ENCODE data around the gene GTF2E1.

GTF2E1 gene

DNA sequence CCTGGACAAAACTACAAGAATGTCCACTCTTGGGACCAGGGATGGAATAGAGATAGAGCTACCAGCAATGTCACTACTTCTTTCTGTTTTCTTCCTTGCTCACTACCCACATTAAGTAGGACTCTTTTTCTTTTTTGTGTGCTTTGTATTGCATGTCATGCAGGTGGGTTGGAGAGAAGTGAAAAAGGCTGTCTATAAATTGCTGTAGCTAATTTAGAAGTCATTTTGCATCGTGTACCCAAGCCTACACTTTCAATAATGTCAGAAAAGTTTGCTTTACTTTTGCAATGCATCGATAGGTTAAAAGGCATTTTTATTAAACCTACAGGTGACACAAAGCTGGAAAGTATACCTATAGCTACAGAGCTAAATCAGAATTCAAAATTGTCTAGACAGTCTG lies 58.9 kb downstream of the GTF2E1 start:
- DNase-seq = no peak

DNA sequence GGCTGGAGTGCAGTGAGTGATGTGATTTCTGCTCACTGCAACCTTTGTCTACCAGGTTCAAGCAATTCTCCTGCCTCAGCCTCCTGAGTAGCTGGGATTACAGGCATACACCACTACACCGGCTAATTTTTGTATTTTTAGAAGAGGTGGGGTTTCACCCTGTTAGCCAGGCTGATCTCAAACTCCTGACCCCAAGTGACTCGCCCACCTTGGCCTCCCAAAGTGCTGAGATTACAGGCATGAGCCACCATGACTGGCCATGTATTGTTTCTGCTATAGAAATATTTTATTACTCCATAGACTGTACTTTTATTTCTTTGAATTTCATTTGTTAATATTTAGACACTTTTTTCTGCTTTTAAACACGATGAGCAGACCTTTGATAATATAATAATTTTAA lies 60.4 kb downstream of the GTF2E1 start:
- DNase-seq = no peak

DNA sequence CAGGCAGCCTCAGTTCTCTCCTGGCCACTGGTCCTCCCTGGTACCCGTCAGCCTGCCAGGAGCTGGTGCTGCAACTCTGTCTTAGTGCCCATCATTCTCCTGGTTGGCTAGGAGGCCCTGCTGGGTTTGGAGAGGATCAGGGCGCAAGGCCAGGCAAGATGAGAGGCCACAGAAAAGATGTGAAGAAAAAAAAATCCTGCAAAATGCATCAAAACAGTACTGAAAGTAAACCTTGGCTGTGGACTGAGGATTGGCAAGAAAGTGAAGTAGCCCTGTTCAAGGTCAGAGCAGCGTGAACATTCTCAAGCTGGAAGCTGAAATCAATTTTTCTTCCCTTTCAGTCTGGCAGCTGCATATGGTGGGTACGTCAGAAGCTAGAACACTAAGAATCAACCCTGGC lies 74.2 kb downstream of the GTF2E1 start:
- no peak for DNase-seq

DNA sequence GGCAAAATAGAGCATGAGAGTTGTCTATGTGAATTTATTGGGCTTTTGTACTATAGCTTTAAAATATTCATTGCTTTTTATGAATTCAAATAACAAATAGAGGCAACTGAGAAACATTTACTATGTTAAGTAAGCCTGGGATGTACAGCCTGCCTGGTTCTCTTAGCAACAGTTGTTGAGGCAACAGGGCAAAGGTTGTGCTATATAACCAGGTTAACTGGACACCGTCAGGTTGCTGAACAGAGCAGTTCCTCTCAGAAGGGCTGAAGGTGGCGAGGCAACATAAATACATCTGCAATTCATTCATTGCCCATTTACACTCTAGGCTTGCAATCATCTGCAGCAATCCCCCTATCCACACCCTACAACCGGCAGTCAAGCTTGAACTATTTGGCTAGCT lies 78.2 kb downstream of the GTF2E1 start:
- no peak for DNase-seq

DNA sequence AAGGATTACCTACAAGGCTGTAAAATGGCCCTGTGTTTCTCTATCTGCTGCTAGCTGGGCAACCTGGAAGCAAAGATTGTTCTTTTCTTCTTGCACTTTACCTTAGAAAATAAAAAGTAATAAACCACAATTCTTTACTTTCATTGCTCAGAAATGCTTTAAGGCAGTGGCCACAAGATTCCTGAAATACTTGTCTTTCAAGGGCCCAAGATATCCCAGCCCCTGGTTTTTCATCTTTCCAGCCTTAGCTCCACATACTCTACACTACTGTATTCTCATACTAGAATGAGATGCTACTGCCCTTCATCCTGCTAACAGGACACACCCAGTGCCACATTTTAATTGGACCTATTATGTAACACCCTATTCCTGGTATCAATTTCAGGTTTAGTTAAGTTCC lies 78.9 kb downstream of the GTF2E1 start:
- no peak for DNase-seq

DNA sequence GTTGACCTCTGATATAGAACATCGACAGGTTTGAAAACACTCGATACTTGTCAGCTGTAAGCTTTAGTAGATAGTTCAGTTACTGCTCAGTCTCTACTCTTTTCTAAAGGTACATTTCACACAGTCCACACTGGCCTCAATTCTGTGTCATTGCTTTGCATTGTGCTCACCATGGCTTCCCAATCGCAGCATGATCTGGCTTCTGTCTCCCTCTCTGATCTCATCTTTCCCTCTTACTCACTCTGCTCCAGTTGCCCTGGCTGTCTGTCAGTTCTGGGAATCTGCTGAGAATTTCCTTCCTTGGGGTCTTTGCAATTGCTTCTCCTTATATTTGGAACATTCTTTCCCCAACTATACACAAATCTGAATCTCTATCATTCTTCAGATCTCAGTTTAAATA lies 80.6 kb downstream of the GTF2E1 start:
- no peak for DNase-seq

DNA sequence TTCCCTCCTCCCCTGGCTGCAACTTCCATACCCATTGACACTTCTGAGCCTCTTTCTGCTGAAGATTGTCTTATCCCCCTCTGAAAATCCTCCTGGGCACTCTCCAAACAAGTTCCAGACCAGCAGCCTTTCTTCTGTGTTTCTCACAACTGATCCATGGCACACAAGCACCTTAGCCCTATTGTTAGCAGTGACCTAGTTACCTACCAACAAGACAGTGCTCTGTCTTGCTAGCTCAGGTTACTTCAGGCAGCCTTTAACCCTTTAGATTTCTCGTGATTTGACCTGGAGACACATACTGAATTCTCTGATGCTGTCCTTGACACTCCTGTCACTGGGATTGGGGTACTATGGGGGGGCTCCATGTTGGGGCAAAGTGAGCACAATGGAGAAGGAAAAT lies 82.1 kb downstream of the GTF2E1 start:
- DNase-seq = peak in 1 of 3 experiments; percentile 5

DNA sequence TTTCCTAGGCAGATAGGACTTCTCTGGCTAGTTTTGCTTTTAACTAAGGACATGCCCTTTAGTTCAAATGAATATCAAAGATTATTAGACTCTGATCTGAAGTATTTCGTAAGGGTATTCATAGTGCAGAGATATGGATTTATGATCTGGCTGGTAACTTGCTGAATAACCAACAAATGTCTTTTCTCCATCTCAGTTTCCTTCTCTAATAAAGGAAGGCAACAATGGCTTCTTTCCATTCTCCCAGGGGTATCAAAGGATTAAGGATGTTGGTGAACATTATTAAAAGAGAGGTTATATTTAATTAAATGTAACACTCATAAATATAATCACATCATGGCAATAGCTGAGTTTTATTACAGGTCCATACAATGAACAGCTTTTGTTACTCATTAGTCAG lies 86.3 kb downstream of the GTF2E1 start:
- no peak for DNase-seq

DNA sequence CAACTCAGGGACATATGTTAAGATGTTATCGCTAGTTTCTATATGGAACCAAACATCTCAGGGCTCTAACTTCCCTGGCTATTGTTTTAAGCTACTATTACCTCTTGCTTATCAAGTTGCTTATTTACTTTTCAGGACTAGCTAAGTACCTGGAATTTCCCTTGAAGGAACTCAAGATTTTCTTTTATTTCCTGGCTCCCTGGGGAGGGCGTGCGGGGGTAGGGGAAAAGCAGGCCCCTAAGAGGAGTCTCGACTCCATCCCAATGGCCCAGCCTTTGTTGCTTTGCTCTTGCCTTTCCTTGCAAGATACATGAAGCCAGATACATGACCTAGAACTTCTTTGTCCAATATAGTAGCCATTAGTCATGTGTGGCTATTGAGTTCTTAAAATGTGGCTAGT lies 88.5 kb downstream of the GTF2E1 start:
- DNase-seq = no peak

Data from NCI-H1417 (cell line).